GM23338 (cell line): ENCODE results near the gene SNTB2.

Experiments used
- CTCF ChIP-seq, 2 experiments: fragments of 200-600 bp in 1 of 2; sonication (generic) in 1 of 2; conservative IDR thresholded peaks; 2 replicates each; pipeline versions ENCODE4 v1.5.1 to v1.6.1; 2016 to 2017; ENCODE audit warnings: antibody characterized with exemption in 2 of 2, low read depth in 2 of 2, mild to moderate bottlenecking in 2 of 2, moderate library complexity in 1 of 2
- EZH2 ChIP-seq: fragments of 200-600 bp; sonication (generic); IDR thresholded peaks from one replicate; pipeline ENCODE4 v1.8.0; 2017; ENCODE audit warnings: antibody characterized with exemption, mild to moderate bottlenecking, low read depth; ENCODE audit not compliant: unreplicated experiment
- POLR2AphosphoS5 ChIP-seq: IDR thresholded peaks from 2 replicates; pipeline ENCODE4 v1.6.1; 2016; ENCODE audit warnings: antibody characterized with exemption, low read depth

GRCh38 chr16:69270395-69270794 lies 83.4 kb downstream of the SNTB2 start:
- TF ChIP-seq CTCF (conservative IDR thresholded peaks at IDR 0.05; ENCODE audit: low read depth in 2 of 2) (no peak), POLR2AphosphoS5 (no peak), EZH2 (no peak)
